Loucy (cell line): ENCODE data around the gene RTL10.

Experiments used
- H2AFZ ChIP-seq: fragments of 200-600 bp; sonication (generic); 2 replicates; pipeline ENCODE4 v1.6.0; 2016; ENCODE audit warnings: antibody characterized with exemption, mild to moderate bottlenecking, low read length, moderate library complexity
- H3F3A ChIP-seq: fragments of 200-600 bp; 2 replicates; pipeline ENCODE4 v1.6.0; 2016; ENCODE audit warnings: antibody characterized with exemption, low read depth, mild to moderate bottlenecking
- H3K27me3 ChIP-seq: fragments of 200-600 bp; sonication (generic); 2 replicates; pipeline ENCODE4 v1.6.1; 2014; ENCODE audit warnings: low read length, mild to moderate bottlenecking; ENCODE audit not compliant: insufficient read depth, poor library complexity, severe bottlenecking
- H3K36me3 ChIP-seq: fragments of 200-600 bp; sonication (generic); 2 replicates; pipeline ENCODE4 v1.6.1; 2016; ENCODE audit warnings: low read length; ENCODE audit not compliant: insufficient read depth
- H3K4me1 ChIP-seq: fragments of 200-600 bp; sonication (generic); 2 replicates; pipeline ENCODE4 v1.5.1; 2014; ENCODE audit warnings: low read length, mild to moderate bottlenecking; ENCODE audit not compliant: insufficient read depth, poor library complexity, severe bottlenecking
- H3K4me2 ChIP-seq: fragments of 200-600 bp; sonication (generic); 2 replicates; pipeline ENCODE4 v1.6.0; 2014; ENCODE audit warnings: antibody characterized with exemption, low read length, low read depth, mild to moderate bottlenecking; ENCODE audit not compliant: poor library complexity, severe bottlenecking
- H3K4me3 ChIP-seq: fragments of 200-600 bp; sonication (generic); 2 replicates; pipeline ENCODE4 v1.5.1; 2014; ENCODE audit warnings: low read length, mild to moderate bottlenecking, mixed read lengths; ENCODE audit not compliant: poor library complexity, severe bottlenecking
- H3K79me2 ChIP-seq: fragments of 200-600 bp; sonication (generic); 2 replicates; pipeline ENCODE4 v1.6.1; 2014; ENCODE audit warnings: low read length; ENCODE audit not compliant: insufficient read depth
- H3K9ac ChIP-seq: fragments of 200-600 bp; sonication (generic); 2 replicates; pipeline ENCODE4 v1.6.0; 2014; ENCODE audit warnings: mild to moderate bottlenecking, low read depth, low read length, moderate library complexity; ENCODE audit not compliant: poor library complexity, severe bottlenecking
- H3K9me2 ChIP-seq: fragments of 200-600 bp; sonication (generic); replicated peaks from 2 replicates; pipeline ENCODE4 v1.6.1; 2016; ENCODE audit warnings: low read depth, low read length, mixed read lengths
- H3K9me3 ChIP-seq: fragments of 200-600 bp; sonication (generic); 2 replicates; pipeline ENCODE4 v1.6.1; 2014; ENCODE audit warnings: mild to moderate bottlenecking, antibody characterized with exemption, low read length, low read depth; ENCODE audit not compliant: insufficient read depth
- H4K20me1 ChIP-seq: fragments of 200-600 bp; sonication (generic); 2 replicates; pipeline ENCODE4 v1.6.0; 2014; ENCODE audit warnings: antibody characterized with exemption, low read length, mild to moderate bottlenecking; ENCODE audit not compliant: insufficient read depth, poor library complexity, severe bottlenecking
- EZH2phosphoT487 ChIP-seq: fragments of 200-600 bp; IDR thresholded peaks from 2 replicates; pipeline ENCODE4 v1.6.1; 2018; ENCODE audit warnings: antibody characterized with exemption, mild to moderate bottlenecking, moderate library complexity, borderline replicate concordance
- TF ChIP-seq, protein P1 (sequence below): fragments of 200-600 bp; sonication (generic); conservative IDR thresholded peaks from 2 replicates; pipeline ENCODE4 v1.5.1; 2014; ENCODE audit warnings: mild to moderate bottlenecking, antibody characterized with exemption, low read length

The RTL10 gene

DNA sequence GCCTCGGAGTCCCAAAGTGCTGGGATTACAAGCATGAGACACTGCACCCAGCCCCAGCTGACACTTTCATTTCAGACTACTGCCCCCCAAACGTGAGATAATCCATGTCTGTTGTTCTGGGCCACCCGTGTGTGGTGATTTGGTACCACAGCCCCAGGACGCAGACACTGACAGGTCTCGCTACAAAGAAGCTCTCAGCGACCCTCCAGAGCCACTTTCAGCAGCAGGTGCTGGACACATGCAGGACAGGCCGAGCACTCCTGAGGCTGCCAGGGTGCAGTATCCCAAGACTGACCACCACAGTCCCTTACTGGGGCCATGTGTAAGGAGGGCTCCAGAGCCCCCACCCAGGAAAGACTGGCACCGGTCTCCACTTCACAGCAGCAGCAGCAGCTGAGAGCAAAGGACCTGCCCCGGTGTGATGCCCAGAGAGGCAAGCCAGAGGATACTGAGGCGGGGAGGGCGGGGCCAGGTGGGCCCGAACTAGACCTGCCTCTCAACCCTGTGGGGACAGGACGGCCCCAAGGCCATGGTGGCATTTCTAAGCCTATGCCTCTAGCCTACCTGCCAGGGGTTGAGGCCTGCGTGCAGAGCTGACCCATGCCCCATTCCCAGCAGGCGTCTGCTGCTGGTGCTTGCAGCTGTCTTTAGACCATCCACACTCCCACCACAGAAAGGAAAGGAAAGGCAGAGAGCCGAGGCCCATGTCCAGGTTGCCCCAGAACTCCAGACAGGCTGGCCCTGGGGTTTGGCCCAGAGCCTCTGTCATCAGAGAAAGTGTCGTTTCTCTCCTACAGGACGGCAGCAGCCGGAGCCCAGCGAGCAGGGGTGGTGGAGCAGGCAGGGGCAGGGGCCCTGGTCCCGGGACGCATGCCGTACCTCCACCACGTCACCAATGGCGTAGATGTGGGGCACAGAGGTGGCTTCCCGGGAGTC is 28.0 kb upstream of the RTL10 start:
- Histone ChIP-seq H3K4me2 (no peak overlapping the region), H3K79me2 (0 out of 2 replicates have a peak, but pooled peaks cover 4% of the 10 kb centered on the region), H3K9me2 (no peaks in the 10 kb centered on the region), H3K9ac (no peak overlapping the region), H3K9me3 (no peaks in the 10 kb centered on the region), H3K36me3 (no peaks in the 10 kb centered on the region), H3K27me3 (no peaks in the 10 kb centered on the region), H2AFZ (no peak overlapping the region), H3K4me3 (no peak overlapping the region), H3F3A (no peaks in the 10 kb centered on the region), H3K4me1 (peaks cover 28% of the 10 kb centered on the region), H4K20me1 (no peaks in the 10 kb centered on the region)
- TF ChIP-seq, protein P1, sequence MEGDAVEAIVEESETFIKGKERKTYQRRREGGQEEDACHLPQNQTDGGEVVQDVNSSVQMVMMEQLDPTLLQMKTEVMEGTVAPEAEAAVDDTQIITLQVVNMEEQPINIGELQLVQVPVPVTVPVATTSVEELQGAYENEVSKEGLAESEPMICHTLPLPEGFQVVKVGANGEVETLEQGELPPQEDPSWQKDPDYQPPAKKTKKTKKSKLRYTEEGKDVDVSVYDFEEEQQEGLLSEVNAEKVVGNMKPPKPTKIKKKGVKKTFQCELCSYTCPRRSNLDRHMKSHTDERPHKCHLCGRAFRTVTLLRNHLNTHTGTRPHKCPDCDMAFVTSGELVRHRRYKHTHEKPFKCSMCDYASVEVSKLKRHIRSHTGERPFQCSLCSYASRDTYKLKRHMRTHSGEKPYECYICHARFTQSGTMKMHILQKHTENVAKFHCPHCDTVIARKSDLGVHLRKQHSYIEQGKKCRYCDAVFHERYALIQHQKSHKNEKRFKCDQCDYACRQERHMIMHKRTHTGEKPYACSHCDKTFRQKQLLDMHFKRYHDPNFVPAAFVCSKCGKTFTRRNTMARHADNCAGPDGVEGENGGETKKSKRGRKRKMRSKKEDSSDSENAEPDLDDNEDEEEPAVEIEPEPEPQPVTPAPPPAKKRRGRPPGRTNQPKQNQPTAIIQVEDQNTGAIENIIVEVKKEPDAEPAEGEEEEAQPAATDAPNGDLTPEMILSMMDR, result no peak
- no peak for TF ChIP-seq EZH2phosphoT487

DNA sequence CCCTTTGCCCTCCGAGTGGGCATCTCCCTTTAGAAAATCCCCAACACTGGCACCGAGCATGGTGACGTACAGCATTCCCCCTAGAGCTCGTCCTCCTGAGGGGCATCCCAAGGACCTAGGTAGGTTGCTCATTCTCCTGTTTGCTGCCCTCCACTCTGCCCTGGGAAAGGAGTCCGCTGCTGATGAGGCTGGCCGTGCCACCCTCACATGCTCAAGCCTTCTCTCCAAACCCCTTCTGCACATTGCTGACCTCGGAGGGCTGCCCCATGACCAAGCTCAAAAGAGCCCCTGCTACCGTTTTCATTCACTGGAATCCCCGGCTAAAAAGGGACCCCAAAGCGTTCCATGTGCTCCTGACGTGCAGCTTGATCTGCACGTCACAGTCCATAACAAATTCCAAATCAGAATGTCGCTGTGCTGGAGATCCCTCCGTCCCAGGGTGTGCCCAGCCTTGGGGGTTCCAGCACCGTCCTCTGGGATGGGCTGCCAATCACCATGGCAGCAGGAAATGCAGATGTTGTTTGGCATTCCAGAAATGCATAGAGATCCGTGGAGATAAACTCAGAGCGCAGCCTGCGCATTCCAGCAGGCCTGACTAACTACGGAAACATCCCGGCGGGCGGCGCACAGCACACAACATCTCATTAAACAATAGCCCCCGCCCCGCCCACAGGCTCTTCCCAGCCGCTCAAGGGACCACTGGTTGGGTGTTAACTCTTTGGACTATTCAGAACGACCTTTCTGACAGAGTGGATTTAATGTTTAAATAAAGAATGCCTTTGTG is 26.3 kb upstream of the RTL10 start:
- Histone ChIP-seq H2AFZ (no peak overlapping the region), H3K9me2 (no peaks in the 10 kb centered on the region), H4K20me1 (no peaks in the 10 kb centered on the region), H3K4me1 (peaks cover 14% of the 10 kb centered on the region), H3K4me2 (no peak overlapping the region), H3F3A (no peaks in the 10 kb centered on the region), H3K27me3 (no peaks in the 10 kb centered on the region), H3K4me3 (no peak overlapping the region), H3K79me2 (no peaks in the 10 kb centered on the region), H3K9ac (no peak overlapping the region), H3K36me3 (no peaks in the 10 kb centered on the region), H3K9me3 (no peaks in the 10 kb centered on the region)
- no peak for TF ChIP-seq EZH2phosphoT487

DNA sequence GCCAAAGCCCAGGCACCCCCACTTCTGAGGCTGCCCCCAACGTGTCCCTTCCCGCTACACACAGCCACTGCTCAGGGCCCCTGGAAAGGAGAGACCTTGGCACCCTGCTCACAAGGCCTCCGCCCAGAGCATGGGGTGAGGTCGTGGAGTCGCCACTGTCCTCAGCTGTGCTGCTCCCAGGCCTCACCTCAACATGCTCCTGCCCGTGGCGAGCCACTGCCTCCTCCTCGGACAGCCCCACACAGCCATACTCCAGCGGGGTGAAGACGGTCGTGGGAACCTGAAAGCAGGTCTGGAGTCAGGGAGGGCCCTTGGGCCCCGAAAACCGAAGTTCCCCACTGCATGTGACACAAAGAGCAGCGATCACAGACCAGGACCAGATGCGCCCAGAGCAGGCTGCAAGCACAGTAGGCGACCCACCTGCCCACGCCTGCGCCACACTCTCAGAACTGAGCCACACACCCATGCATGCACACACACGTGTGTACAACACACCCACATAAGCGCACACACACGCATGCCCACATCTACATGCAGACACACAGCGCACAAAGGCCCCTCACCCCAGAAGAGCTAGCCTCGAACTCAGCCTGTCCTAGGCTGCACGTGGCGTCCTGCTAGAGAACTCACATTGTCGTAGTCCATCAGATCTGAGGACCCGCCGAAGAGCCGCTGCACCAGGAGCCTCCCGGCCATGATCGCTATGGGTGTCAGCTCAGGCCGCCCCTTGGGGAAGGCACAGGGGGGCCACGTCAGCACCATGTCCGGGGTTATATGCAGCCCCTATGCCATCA is 25.5 kb upstream of the RTL10 start:
- no peak overlapping the region for H3K4me3 ChIP-seq
- no peaks in the 10 kb centered on the region for H3K27me3 ChIP-seq
- no peaks in the 10 kb centered on the region for H3F3A ChIP-seq
- H3K4me2 ChIP-seq, result no peak overlapping the region
- no peaks in the 10 kb centered on the region for H3K9me2 ChIP-seq
- H3K4me1 ChIP-seq, result peaks cover 6% of the 10 kb centered on the region
- no peaks in the 10 kb centered on the region for H3K79me2 ChIP-seq
- H3K9me3 ChIP-seq, result no peaks in the 10 kb centered on the region
- no peak overlapping the region for H2AFZ ChIP-seq
- no peak overlapping the region for H3K9ac ChIP-seq
- H3K36me3 ChIP-seq, result no peaks in the 10 kb centered on the region
- no peaks in the 10 kb centered on the region for H4K20me1 ChIP-seq
- no peak for TF ChIP-seq EZH2phosphoT487
- TF ChIP-seq, protein P1, result no peak
